Right renal cortex interstitium (tissue), 3 donors: ENCODE data around the gene FANCL. TPM values are rescaled to one million over a fixed set of nuclear protein-coding genes. Genes with fewer than 3 reads are reported as not detected.

ENCODE experiments used
- polyA plus RNA-seq, 3 donors: library from polyadenylated mRNA; unstranded; fragments of 120-200 nt; gene quantifications; one replicate each; pipeline ENCODE4 v1.2.1, GENCODE V29; 2013; ENCODE audit not compliant: insufficient read length in 3 of 3

FANCL gene
- polyA plus RNA-seq, 3 donors: 55.2 to 56.8 (median 55.4) TPM

Other genes with a start within 250 kb of the FANCL start
- gene VRK2, start 194.5 kb downstream of the FANCL start, polyA plus RNA-seq: 10 to 100 TPM; 21.7 to 25.1 (median 22.7) TPM